Ascending aorta (tissue), 2 donors: ENCODE measurements around the gene MAP3K6. TPM values are rescaled to one million over a fixed set of nuclear protein-coding genes. Genes with fewer than 3 reads are reported as not detected.
A peak's percentile ranks its signal among the peaks of the same experiment; 100 is the strongest.

ENCODE experiments used
- DNase-seq, 2 donors: peaks; one replicate each; pipeline ENCODE4 v3.0.0-alpha.2; 2019; ENCODE audit warnings: low spot score in 2 of 2
- H3K27ac ChIP-seq, 2 donors: fragments of 200-600 bp; sonication (generic); one replicate each; pipeline ENCODE4 v1.5.1; 2016 to 2017; ENCODE audit warnings: mild to moderate bottlenecking in 1 of 2
- H3K27me3 ChIP-seq: fragments of 200-600 bp; sonication (generic); one replicate; pipeline ENCODE4 v1.5.1; 2017
- H3K36me3 ChIP-seq, 2 donors: fragments of 200-600 bp; sonication (generic); one replicate each; pipeline ENCODE4 v1.5.1; 2016
- H3K4me1 ChIP-seq, 2 donors: fragments of 200-600 bp; sonication (generic); one replicate each; pipeline ENCODE4 v1.5.1; 2016 to 2017; ENCODE audit warnings: mild to moderate bottlenecking in 1 of 2
- H3K4me3 ChIP-seq, 2 donors: fragments of 200-600 bp; sonication (generic); one replicate each; pipeline ENCODE4 v1.5.1; 2016 to 2017; ENCODE audit warnings: mild to moderate bottlenecking in 1 of 2
- H3K9me3 ChIP-seq, 2 donors: fragments of 200-600 bp; sonication (generic); one replicate each; pipeline ENCODE4 v1.5.1; 2016
- intact Hi-C: fragments of 100-400 bp; cut with DNase I; formaldehyde crosslinking; loops from one replicate; pipeline ENCODE4 v1.15.1; 2023
- total RNA-seq: library from RNA; depleted of rRNA; stranded (reverse); fragments of >200 nt; gene quantifications from one replicate; pipeline ENCODE4 v1.1.0, GENCODE V29; 2016
- TF ChIP-seq, protein P1 (sequence below), 3 experiments: fragments of 200-600 bp in 2 of 3; fragments of 450-650 bp in 1 of 3; sonication (generic) in 2 of 3; IDR thresholded peaks; one replicate each; pipeline ENCODE4 v1.5.1; 2016 to 2019; ENCODE audit warnings: antibody characterized with exemption in 3 of 3, mild to moderate bottlenecking in 1 of 3, moderate library complexity in 1 of 3

MAP3K6 gene, protein sequence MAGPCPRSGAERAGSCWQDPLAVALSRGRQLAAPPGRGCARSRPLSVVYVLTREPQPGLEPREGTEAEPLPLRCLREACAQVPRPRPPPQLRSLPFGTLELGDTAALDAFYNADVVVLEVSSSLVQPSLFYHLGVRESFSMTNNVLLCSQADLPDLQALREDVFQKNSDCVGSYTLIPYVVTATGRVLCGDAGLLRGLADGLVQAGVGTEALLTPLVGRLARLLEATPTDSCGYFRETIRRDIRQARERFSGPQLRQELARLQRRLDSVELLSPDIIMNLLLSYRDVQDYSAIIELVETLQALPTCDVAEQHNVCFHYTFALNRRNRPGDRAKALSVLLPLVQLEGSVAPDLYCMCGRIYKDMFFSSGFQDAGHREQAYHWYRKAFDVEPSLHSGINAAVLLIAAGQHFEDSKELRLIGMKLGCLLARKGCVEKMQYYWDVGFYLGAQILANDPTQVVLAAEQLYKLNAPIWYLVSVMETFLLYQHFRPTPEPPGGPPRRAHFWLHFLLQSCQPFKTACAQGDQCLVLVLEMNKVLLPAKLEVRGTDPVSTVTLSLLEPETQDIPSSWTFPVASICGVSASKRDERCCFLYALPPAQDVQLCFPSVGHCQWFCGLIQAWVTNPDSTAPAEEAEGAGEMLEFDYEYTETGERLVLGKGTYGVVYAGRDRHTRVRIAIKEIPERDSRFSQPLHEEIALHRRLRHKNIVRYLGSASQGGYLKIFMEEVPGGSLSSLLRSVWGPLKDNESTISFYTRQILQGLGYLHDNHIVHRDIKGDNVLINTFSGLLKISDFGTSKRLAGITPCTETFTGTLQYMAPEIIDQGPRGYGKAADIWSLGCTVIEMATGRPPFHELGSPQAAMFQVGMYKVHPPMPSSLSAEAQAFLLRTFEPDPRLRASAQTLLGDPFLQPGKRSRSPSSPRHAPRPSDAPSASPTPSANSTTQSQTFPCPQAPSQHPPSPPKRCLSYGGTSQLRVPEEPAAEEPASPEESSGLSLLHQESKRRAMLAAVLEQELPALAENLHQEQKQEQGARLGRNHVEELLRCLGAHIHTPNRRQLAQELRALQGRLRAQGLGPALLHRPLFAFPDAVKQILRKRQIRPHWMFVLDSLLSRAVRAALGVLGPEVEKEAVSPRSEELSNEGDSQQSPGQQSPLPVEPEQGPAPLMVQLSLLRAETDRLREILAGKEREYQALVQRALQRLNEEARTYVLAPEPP (N-terminal part only)
- total RNA-seq = 164 TPM

DNA sequence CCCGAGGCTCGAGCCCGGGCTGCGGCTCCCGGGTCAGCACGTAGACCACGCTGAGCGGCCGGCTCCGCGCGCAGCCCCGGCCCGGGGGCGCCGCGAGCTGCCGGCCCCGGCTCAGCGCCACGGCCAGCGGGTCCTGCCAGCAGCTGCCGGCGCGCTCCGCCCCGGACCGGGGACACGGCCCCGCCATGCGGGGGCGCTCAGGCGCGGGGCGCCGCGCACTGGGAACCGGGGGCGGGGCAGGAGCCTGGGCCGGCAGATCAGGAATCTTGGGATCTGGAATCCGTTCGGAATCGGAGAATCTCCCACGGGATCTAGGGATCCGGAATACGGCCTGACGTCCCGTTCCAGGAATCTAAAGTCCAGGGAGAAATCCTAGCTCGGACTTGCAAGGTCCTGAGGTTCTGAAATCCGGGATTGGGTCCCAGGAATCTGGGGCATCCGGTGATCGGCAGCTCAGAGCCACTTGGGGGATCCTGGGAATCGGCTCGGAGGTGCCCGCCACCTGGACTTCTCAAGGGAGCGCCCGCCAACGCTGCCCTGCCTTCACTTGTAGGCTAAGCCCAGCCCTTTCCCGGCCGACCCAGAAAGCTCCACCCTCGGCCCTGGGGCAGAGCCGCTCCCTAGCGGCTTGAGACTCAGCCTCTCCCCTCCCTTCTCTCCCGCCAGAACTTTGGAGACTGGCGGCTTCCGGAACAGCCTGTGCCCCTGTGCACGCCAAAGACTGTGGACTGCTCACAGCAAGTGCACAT lies at the start of gene MAP3K6:
Gene MAP3K6, minus strand, starts transcription at position 551 of the 749 bp plus-strand sequence. Its CDS starts 364 bp downstream, at position 187.
- intact Hi-C loops = loop anchor here (1.0 to 10.0 kb wide), 3 partner anchors 191 to 1758 kb away; partner anchors contain the start of genes STX12 and TMEM200B
- peaks cover 21 to 23% of the 10 kb centered on the region in 2 donors for H3K4me1 ChIP-seq
- DNase-seq = peak; percentile 76 to 96
- H3K27me3 ChIP-seq = no peaks in the 10 kb centered on the region
- H3K27ac ChIP-seq = peak within 1 kb of the TSS; percentile 97 to 99
- H3K9me3 ChIP-seq = no peaks in the 10 kb centered on the region
- H3K36me3 ChIP-seq = peaks cover 28 to 33% of the 10 kb centered on the region in 2 donors
- H3K4me3 ChIP-seq = peak within 1 kb of the TSS; percentile 70 to 96
- TF ChIP-seq, protein P1, sequence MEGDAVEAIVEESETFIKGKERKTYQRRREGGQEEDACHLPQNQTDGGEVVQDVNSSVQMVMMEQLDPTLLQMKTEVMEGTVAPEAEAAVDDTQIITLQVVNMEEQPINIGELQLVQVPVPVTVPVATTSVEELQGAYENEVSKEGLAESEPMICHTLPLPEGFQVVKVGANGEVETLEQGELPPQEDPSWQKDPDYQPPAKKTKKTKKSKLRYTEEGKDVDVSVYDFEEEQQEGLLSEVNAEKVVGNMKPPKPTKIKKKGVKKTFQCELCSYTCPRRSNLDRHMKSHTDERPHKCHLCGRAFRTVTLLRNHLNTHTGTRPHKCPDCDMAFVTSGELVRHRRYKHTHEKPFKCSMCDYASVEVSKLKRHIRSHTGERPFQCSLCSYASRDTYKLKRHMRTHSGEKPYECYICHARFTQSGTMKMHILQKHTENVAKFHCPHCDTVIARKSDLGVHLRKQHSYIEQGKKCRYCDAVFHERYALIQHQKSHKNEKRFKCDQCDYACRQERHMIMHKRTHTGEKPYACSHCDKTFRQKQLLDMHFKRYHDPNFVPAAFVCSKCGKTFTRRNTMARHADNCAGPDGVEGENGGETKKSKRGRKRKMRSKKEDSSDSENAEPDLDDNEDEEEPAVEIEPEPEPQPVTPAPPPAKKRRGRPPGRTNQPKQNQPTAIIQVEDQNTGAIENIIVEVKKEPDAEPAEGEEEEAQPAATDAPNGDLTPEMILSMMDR (IDR thresholded peaks at IDR 0.05) = peak; percentile 16 to 33 (median 31)

DNA sequence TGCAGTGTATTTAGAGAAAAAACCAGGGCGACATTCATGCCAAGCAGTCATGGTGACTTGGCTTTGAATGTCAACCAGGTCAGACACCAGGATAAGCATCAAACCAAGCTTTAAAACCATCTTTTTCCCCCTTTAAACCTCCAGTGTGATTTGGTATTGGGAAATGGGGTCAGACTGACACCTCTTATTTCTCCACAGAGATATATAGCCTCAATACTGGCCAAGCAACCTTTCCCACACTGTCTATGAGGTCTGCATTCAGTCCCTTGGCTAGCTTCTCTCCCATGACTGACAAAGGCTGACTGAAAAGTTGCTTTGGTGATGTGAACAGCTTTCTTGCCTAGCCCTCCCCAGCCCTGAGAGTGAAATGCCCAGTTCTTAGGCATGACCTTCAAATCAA lies 47.3 kb upstream of the MAP3K6 start:
- peaks cover 80 to 90% of the 10 kb centered on the region in 2 donors for H3K36me3 ChIP-seq
- no peaks in the 10 kb centered on the region for H3K27me3 ChIP-seq
- H3K9me3 ChIP-seq = no peaks in the 10 kb centered on the region
- DNase-seq = no peak
- TF ChIP-seq, protein P1 (IDR thresholded peaks at IDR 0.05) = no peak
- intact Hi-C loops = no loop called here
- H3K4me1 ChIP-seq = peaks cover 4 to 15% of the 10 kb centered on the region in 2 donors
- no peak overlapping the region for H3K4me3 ChIP-seq
- no peak overlapping the region for H3K27ac ChIP-seq

DNA sequence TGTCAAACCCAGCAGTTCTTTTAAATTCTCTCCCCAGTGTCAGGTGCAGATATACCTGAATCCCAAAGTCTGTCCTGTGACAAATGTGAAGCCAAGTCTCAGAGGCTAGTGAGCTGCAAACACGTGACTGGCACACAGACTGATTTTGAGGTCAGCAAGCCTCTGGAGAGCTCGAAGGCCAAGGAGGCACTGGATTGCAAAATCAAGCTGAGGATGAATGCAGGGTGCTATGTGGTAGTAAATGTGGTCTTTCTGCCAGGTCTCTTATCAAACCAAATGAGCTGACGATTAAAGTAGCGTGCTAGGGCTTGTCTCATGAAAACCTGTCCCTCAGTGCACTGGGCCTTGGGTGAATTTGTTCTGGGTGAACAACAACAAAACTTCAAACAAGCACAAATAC lies 46.2 kb upstream of the MAP3K6 start:
- TF ChIP-seq, protein P1 (IDR thresholded peaks at IDR 0.05) = no peak
- Histone ChIP-seq H3K4me3 (no peak overlapping the region), H3K4me1 (peaks cover 0 to 4% of the 10 kb centered on the region in 2 donors), H3K36me3 (peaks cover 88 to 100% of the 10 kb centered on the region in 2 donors), H3K27me3 (no peaks in the 10 kb centered on the region), H3K27ac (no peak overlapping the region), H3K9me3 (no peaks in the 10 kb centered on the region)
- no peak for DNase-seq
- intact Hi-C loops = no loop called here

DNA sequence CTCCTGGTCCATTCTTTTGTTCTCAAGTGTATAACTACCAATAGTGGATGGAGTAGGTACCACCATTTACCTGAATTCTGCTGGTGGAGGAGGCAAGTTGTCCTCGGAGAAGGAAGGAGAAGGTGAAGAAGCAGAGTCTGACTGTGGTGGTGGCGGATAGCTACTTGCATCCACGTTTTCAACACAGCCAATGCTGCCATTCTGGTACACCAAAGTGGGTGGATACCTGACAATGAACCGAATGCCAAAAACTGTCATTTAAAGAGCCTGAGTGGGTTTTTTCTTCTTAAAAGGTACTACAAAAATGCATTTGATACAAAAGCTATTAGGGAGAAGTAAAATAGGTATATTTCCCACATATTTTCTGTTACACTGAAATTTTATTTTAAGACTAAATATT lies 45.7 kb upstream of the MAP3K6 start:
- DNase-seq = no peak
- Histone ChIP-seq H3K36me3 (peaks cover 91 to 100% of the 10 kb centered on the region in 2 donors), H3K27me3 (no peaks in the 10 kb centered on the region), H3K9me3 (no peaks in the 10 kb centered on the region), H3K27ac (no peak overlapping the region), H3K4me1 (peaks cover 0 to under 1% of the 10 kb centered on the region in 2 donors), H3K4me3 (no peak overlapping the region)
- intact Hi-C loops = no loop called here
- TF ChIP-seq, protein P1 (IDR thresholded peaks at IDR 0.05) = no peak
